CD4-positive, alpha-beta T cell (primary cell): Measurements from ENCODE around the gene GNAQ. TPM values are rescaled to one million over a fixed set of nuclear protein-coding genes. Genes with fewer than 3 reads are reported as not detected.

Experiments
- ATAC-seq: fragments of 200-7000 bp; cut with Tn5 transposase; one replicate; pipeline ENCODE4 v1.10.0; 2022; ENCODE audit warnings: mild to moderate bottlenecking; ENCODE audit not compliant: poor library complexity
- CTCF ChIA-PET: fragments of 350-600 bp; sonication (Branson Sonifier 250); formaldehyde crosslinking; loops from one replicate; lab custom pipeline; 2021; ENCODE audit warnings: antibody characterized with exemption, inconsistent platforms; lab: Charles Lee
- POLR2A ChIA-PET: fragments of 350-600 bp; sonication (Branson Sonifier 250); formaldehyde crosslinking; loops from one replicate; lab custom pipeline; 2021; ENCODE audit warnings: antibody characterized with exemption, inconsistent platforms; lab: Charles Lee
- DNase-seq, 14 experiments: peaks; one replicate each; pipeline ENCODE4 v3.0.0-alpha.2; 2013 to 2020; ENCODE audit warnings: mixed read lengths in 2 of 14
- H3K27ac ChIP-seq, 2 donors: one replicate each; pipeline versions ENCODE4 v1.5.1 to v1.7.0; 2013; ENCODE audit warnings: low read length in 2 of 2, low read depth in 1 of 2, mild to moderate bottlenecking in 1 of 2
- H3K27me3 ChIP-seq, 2 experiments: 1 replicate in 1 of 2; 2 replicates in 1 of 2; pipeline versions ENCODE4 v1.6.1 to v1.7.0; 2013; ENCODE audit warnings: low read length in 2 of 2, control low read depth in 1 of 2, mild to moderate bottlenecking in 1 of 2, moderate library complexity in 1 of 2; ENCODE audit not compliant: insufficient read depth in 2 of 2, control insufficient read depth in 1 of 2
- H3K36me3 ChIP-seq: one replicate; pipeline ENCODE4 v1.6.1; 2013; ENCODE audit warnings: low read length, control low read depth; ENCODE audit not compliant: insufficient read depth
- H3K4me1 ChIP-seq: one replicate; pipeline ENCODE4 v1.6.1; 2013; ENCODE audit warnings: low read length, control low read depth; ENCODE audit not compliant: insufficient read depth
- H3K4me3 ChIP-seq: one replicate; pipeline ENCODE4 v1.5.1; 2013; ENCODE audit warnings: mild to moderate bottlenecking, low read length, moderate library complexity
- H3K9me3 ChIP-seq, 2 experiments: 1 replicate in 1 of 2; 2 replicates in 1 of 2; pipeline versions ENCODE4 v1.6.1 to v1.7.0; 2013; ENCODE audit warnings: low read length in 2 of 2, mild to moderate bottlenecking in 2 of 2, control low read depth in 1 of 2, moderate library complexity in 1 of 2; ENCODE audit not compliant: control insufficient read depth in 1 of 2, insufficient read depth in 1 of 2
- H3K27ac Mint-ChIP-seq: one replicate; pipeline ENCODE4 v1.8.0; 2020; ENCODE audit warnings: mixed read lengths
- H3K27me3 Mint-ChIP-seq: one replicate; pipeline ENCODE4 v1.8.0; 2021; ENCODE audit warnings: mixed read lengths
- H3K36me3 Mint-ChIP-seq: one replicate; pipeline ENCODE4 v1.8.0; 2021; ENCODE audit warnings: low read depth, mixed read lengths
- H3K4me1 Mint-ChIP-seq: one replicate; pipeline ENCODE4 v1.8.0; 2021; ENCODE audit warnings: low read depth, mixed read lengths
- H3K4me3 Mint-ChIP-seq: one replicate; pipeline ENCODE4 v1.8.0; 2020; ENCODE audit warnings: mild to moderate bottlenecking, mixed read lengths
- H3K9me3 Mint-ChIP-seq: one replicate; pipeline ENCODE4 v1.8.0; 2020; ENCODE audit warnings: mixed read lengths
- intact Hi-C, 2 experiments: fragments of 100-400 bp; cut with DNase I in 1 of 2; cut with micrococcal nuclease in 1 of 2; formaldehyde crosslinking; loops; one replicate each; pipeline versions ENCODE4 v1.15.1 to v1.9.0; 2023 to 2025; cut with DNase I, micrococcal nuclease
- total RNA-seq, 174 experiments: library from RNA in 2 of 174; stranded (reverse) in 2 of 174; gene quantifications; one replicate each; pipeline ENCODE4 v1.2.3 and lab custom pipeline; 2021 to 2026
- TF ChIP-seq, protein P1 (sequence below): fragments of 200-600 bp; IDR thresholded peaks from one replicate; pipeline ENCODE4 v1.8.0; 2022; ENCODE audit warnings: antibody characterized with exemption, mild to moderate bottlenecking

GNAQ gene
- total RNA-seq, 2 experiments from 2014 or later = 55.5 to 55.9 TPM

DNA sequence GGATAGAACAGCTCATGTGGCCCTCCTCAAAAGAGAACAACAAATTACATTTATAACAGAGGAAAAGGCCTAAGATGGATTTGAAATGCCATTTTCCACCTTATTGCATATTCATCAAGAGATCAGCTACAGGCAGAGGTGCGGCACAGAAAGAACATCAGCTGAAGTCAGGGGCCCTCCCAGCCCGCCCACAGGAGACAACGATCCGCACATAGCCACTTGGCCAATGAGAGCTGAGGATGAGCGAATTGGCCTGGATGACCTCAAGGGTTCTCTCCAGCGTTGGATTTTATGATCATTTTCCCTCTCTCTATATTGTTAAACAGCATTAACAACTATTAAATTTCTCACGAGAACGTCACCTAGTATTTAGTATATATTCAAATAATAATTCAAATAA is 97.6 kb downstream of the GNAQ start:
- H3K4me3 ChIP-seq = no peak overlapping the region
- H3K4me1 Mint-ChIP-seq = peaks cover 47% of the 10 kb centered on the region
- H3K4me1 ChIP-seq = no peaks in the 10 kb centered on the region
- H3K27me3 ChIP-seq = no peaks in the 10 kb centered on the region
- CTCF ChIA-PET = no interaction called here
- H3K27me3 Mint-ChIP-seq = no peaks in the 10 kb centered on the region
- intact Hi-C loops = no loop called here
- H3K27ac ChIP-seq = no peak overlapping the region
- no peaks in the 10 kb centered on the region for H3K9me3 ChIP-seq
- H3K9me3 Mint-ChIP-seq = no peaks in the 10 kb centered on the region
- no peaks in the 10 kb centered on the region for H3K36me3 ChIP-seq
- H3K27ac Mint-ChIP-seq = no peak overlapping the region
- POLR2A ChIA-PET = no interaction called here
- peaks cover 27% of the 10 kb centered on the region for H3K36me3 Mint-ChIP-seq
- H3K4me3 Mint-ChIP-seq = no peak overlapping the region
- DNase-seq (no peak), ATAC-seq (no peak)
- TF ChIP-seq, protein P1, sequence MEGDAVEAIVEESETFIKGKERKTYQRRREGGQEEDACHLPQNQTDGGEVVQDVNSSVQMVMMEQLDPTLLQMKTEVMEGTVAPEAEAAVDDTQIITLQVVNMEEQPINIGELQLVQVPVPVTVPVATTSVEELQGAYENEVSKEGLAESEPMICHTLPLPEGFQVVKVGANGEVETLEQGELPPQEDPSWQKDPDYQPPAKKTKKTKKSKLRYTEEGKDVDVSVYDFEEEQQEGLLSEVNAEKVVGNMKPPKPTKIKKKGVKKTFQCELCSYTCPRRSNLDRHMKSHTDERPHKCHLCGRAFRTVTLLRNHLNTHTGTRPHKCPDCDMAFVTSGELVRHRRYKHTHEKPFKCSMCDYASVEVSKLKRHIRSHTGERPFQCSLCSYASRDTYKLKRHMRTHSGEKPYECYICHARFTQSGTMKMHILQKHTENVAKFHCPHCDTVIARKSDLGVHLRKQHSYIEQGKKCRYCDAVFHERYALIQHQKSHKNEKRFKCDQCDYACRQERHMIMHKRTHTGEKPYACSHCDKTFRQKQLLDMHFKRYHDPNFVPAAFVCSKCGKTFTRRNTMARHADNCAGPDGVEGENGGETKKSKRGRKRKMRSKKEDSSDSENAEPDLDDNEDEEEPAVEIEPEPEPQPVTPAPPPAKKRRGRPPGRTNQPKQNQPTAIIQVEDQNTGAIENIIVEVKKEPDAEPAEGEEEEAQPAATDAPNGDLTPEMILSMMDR = no peak

DNA sequence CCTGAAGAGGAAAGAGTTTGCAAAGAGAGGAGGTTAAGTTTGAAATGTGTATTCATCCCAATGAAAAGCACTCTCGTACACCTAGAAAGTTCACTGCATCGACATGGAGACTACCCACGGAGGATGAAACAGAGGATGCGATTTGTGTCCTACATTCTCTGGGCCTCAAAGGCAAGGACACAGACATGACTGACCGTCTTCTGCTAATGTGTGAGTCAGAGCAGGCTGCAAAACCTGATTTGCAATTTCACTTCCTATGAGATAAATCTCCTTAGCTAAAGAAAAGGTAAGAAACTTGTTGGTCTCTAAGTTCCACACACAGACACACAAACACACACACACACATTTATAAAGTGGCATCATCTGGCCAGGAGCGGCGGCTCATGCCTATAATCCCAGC is 98.6 kb downstream of the GNAQ start:
- intact Hi-C loops = no loop called here

GRCh38 chr9:77929942-77930341 is 101.7 kb downstream of the GNAQ start:
- Histone ChIP-seq H3K4me1 (no peaks in the 10 kb centered on the region), H3K4me3 (no peak overlapping the region), H3K36me3 (no peaks in the 10 kb centered on the region), H3K27ac (no peak overlapping the region), H3K27me3 (no peaks in the 10 kb centered on the region), H3K9me3 (no peaks in the 10 kb centered on the region)
- intact Hi-C loops = no loop called here
- no peak overlapping the region for H3K4me3 Mint-ChIP-seq
- ChIA-PET CTCF (no interaction called here), POLR2A (no interaction called here)
- ATAC-seq = no peak
- no peak overlapping the region for H3K27ac Mint-ChIP-seq
- no peak for DNase-seq
- TF ChIP-seq, protein P1 = no peak
- H3K27me3 Mint-ChIP-seq = no peaks in the 10 kb centered on the region
- peaks cover 30% of the 10 kb centered on the region for H3K36me3 Mint-ChIP-seq
- H3K4me1 Mint-ChIP-seq = peaks cover 51% of the 10 kb centered on the region
- no peaks in the 10 kb centered on the region for H3K9me3 Mint-ChIP-seq

More for the DNA sequence above, 98.6 kb downstream of the GNAQ start:
- Histone ChIP-seq H3K36me3 (no peaks in the 10 kb centered on the region), H3K4me1 (no peaks in the 10 kb centered on the region), H3K27me3 (no peaks in the 10 kb centered on the region), H3K27ac (no peak overlapping the region), H3K4me3 (no peak overlapping the region), H3K9me3 (no peaks in the 10 kb centered on the region)
- Mint-ChIP-seq H3K27ac (no peak overlapping the region), H3K27me3 (no peaks in the 10 kb centered on the region), H3K4me3 (no peak overlapping the region), H3K9me3 (no peaks in the 10 kb centered on the region), H3K36me3 (peaks cover 33% of the 10 kb centered on the region), H3K4me1 (peaks cover 43% of the 10 kb centered on the region)
- ChIA-PET CTCF (no interaction called here), POLR2A (no interaction called here)
- DNase-seq (no peak), ATAC-seq (no peak)
- TF ChIP-seq, protein P1 = no peak
